Small intestine (tissue), 7 donors: ENCODE results near the gene IREB2. TPM values are rescaled to one million over a fixed set of nuclear protein-coding genes. Genes with fewer than 3 reads are reported as not detected.
A peak's percentile ranks its signal among the peaks of the same experiment; 100 is the strongest.

Experiments used
- DNase-seq, 2 donors: peaks; one replicate each; pipeline versions ENCODE4 v3.0.0 to v3.0.0-alpha.2; 2013
- FAIRE-seq: peaks from 2 replicates; lab custom pipeline; 2012; peaks lifted over from hg19 to GRCh38; lab: Jason Lieb, UNC
- H3K27ac ChIP-seq, 3 donors: one replicate each; pipeline ENCODE4 v1.5.1; 2013; ENCODE audit warnings: low read length in 2 of 3, mild to moderate bottlenecking in 2 of 3, control low read depth in 1 of 3, inconsistent platforms in 1 of 3, low read depth in 1 of 3, moderate library complexity in 1 of 3
- H3K27me3 ChIP-seq, 3 donors: one replicate each; pipeline ENCODE4 v1.6.1; 2013; ENCODE audit warnings: low read length in 3 of 3, inconsistent platforms in 1 of 3; ENCODE audit not compliant: control insufficient read depth in 3 of 3, insufficient read depth in 3 of 3
- H3K36me3 ChIP-seq, 3 donors: one replicate each; pipeline ENCODE4 v1.6.1; 2013; ENCODE audit warnings: low read length in 3 of 3, inconsistent platforms in 1 of 3, low read depth in 1 of 3, mild to moderate bottlenecking in 1 of 3, moderate library complexity in 1 of 3; ENCODE audit not compliant: control insufficient read depth in 3 of 3, insufficient read depth in 2 of 3
- H3K4me1 ChIP-seq, 3 donors: one replicate each; pipeline ENCODE4 v1.6.1; 2013; ENCODE audit warnings: low read length in 2 of 3, inconsistent platforms in 1 of 3, low read depth in 1 of 3, mild to moderate bottlenecking in 1 of 3, moderate library complexity in 1 of 3; ENCODE audit not compliant: control insufficient read depth in 3 of 3, insufficient read depth in 2 of 3
- H3K4me3 ChIP-seq, 3 donors: one replicate each; pipeline ENCODE4 v1.5.1; 2013; ENCODE audit warnings: low read length in 3 of 3, control low read depth in 1 of 3, inconsistent platforms in 1 of 3, low read depth in 1 of 3, mild to moderate bottlenecking in 1 of 3, moderate library complexity in 1 of 3
- H3K9me3 ChIP-seq, 2 donors: one replicate each; pipeline ENCODE4 v1.6.1; 2013; ENCODE audit warnings: low read depth in 1 of 2, low read length in 1 of 2; ENCODE audit not compliant: control insufficient read depth in 2 of 2, insufficient read depth in 1 of 2
- whole genome bisulfite sequencing, 3 donors: extraction: QIAGEN DNeasy Blood & Tissue Kit; methylation state at CpG; one replicate each; pipeline ENCODE4 v1.1.7; 2013; 5-methylcytosine and 5-hydroxymethylcytosine counted together
- polyA plus RNA-seq, 4 donors: library from polyadenylated mRNA; stranded (reverse) in 3 of 4; unstranded in 1 of 4; fragments of 200-250 nt in 3 of 4; fragments of 120-200 nt in 1 of 4; gene quantifications; one replicate each; pipeline versions ENCODE4 v1.2.1 to v1.2.3, GENCODE V29; 2013
- donor health status: healthy with polysubstance abuse.
- donor health status: control.
- donor health status: control.
- donor health status: Bipolar disorder and iron deficiency.
- donor health status: healthy.

The IREB2 gene
- polyA plus RNA-seq, 4 donors = 12.4 to 63.6 (median 15.3) TPM

- no peaks in the 10 kb centered on the region for H3K9me3 ChIP-seq
- H3K27me3 ChIP-seq = no peaks in the 10 kb centered on the region
- FAIRE-seq (no peak), DNase-seq (peak; percentile 91 to 96)
- peaks cover 0 to 2% (median 2%) of the 10 kb centered on the region in 3 donors for H3K4me1 ChIP-seq
- H3K27ac ChIP-seq = peak within 1 kb of the TSS; percentile 87 to 98 (median 97)
- H3K36me3 ChIP-seq = peaks cover 0 to 12% (median 7%) of the 10 kb centered on the region in 3 donors
- peak within 1 kb of the TSS; percentile 83 to 94 (median 92) for H3K4me3 ChIP-seq
- WGBS, 3 donors = 0% methylated on average over 53 to 56 of the region's 56 CpGs
These were observed 102.3 kb downstream of the IREB2 start, which contains the start of gene PSMA4 for GRCh38 chr15:78540141-78540870. Gene PSMA4 (plus strand): TSS chr15:78540444. CDS start chr15:78541928, 1,484 bp downstream.

DNA sequence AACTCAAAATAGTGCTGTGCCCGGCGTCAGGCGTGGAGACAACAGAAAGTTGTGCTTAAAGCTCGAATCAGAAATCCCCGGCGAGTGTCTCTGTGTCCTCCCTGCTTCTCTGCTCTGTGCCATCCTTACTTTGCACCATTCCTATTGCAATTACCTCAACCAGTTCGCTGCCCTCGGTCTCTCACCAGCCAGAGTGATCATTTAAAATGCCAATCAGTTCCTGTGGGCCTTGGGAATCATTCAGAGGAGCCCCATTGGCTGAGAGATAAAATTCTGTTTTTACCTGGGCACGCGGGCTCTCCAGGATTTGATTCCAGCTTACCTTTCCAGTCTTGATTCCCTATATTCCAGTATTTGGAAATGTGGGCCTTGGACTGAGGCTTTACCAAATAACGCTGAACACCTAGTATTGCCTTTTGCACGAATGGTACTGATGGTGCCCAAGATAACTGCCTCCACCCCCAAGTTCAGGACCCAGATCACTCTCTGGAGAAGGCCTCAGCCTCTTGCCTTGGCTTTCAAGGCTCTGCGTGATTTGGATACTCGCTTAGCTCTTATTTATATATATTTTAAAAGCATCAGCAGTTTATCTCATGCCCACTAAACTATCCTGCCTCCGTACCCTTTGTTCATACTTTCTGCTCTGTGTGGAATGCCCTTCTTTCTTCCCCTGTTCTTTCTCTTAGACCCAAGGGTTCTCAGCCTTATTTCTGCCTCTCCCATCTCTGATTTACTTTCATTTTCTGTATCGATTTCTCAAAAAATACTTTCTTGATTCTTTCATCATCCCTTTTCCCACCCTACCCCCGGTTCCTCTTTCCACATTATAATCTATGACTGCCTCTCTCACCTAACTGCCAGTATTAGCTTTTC lies 103.1 kb downstream of the IREB2 start:
- peak overlapping the region; percentile 87 to 98 (median 97) for H3K27ac ChIP-seq
- DNase-seq = peak; percentile 27 to 33
- WGBS, 3 donors = 1 to 2% (median 1%) methylated on average over 17 of the region's 17 CpGs
- H3K27me3 ChIP-seq = no peaks in the 10 kb centered on the region
- peaks cover 7 to 15% (median 11%) of the 10 kb centered on the region in 3 donors for H3K36me3 ChIP-seq
- H3K4me1 ChIP-seq = peaks cover 0 to 2% (median 2%) of the 10 kb centered on the region in 3 donors
- H3K9me3 ChIP-seq = no peaks in the 10 kb centered on the region
- no peak for FAIRE-seq
- H3K4me3 ChIP-seq = peak overlapping the region; percentile 83 to 94 (median 92)

DNA sequence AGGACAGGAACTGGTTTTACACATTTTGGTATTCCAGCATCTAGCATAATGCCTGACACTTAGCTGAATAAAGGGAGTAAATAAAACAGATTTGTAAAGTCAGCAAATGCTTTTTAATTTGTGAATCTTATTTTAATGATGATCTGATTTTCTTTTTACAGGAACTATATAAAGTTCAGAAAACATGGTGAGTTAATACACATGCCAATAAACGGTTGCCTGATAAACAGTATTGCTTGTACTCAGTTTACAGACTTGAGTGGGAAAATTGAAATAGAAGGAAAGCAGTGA lies 103.7 kb downstream of the IREB2 start:
- FAIRE-seq (no peak), DNase-seq (no peak)
- H3K27me3 ChIP-seq = no peaks in the 10 kb centered on the region
- H3K36me3 ChIP-seq = peaks cover 8 to 19% (median 12%) of the 10 kb centered on the region in 3 donors
- peak overlapping the region in 2 of 3 donors; percentile 9 to 13 for H3K27ac ChIP-seq
- H3K4me3 ChIP-seq = peak overlapping the region; percentile 83 to 94 (median 92)
- H3K4me1 ChIP-seq = peaks cover 0 to 2% (median 2%) of the 10 kb centered on the region in 3 donors
- no peaks in the 10 kb centered on the region for H3K9me3 ChIP-seq
- WGBS, 3 donors = 2 to 21% (median 8%) methylated on average over 1 of the region's 1 CpG

GRCh38 chr15:78542647-78543046 lies 104.6 kb downstream of the IREB2 start:
- no peaks in the 10 kb centered on the region for H3K27me3 ChIP-seq
- peaks cover 9 to 25% (median 16%) of the 10 kb centered on the region in 3 donors for H3K36me3 ChIP-seq
- DNase-seq = no peak
- no peak overlapping the region for H3K4me3 ChIP-seq
- FAIRE-seq = no peak
- WGBS, 3 donors = 91 to 95% (median 93%) methylated on average over 3 of the region's 3 CpGs
- no peaks in the 10 kb centered on the region for H3K9me3 ChIP-seq
- no peak overlapping the region for H3K27ac ChIP-seq
- peaks cover 0 to 2% (median 2%) of the 10 kb centered on the region in 3 donors for H3K4me1 ChIP-seq

- no peaks in the 10 kb centered on the region for H3K9me3 ChIP-seq
- H3K4me3 ChIP-seq = no peak overlapping the region
- H3K4me1 ChIP-seq = no peaks in the 10 kb centered on the region
- FAIRE-seq (no peak), DNase-seq (no peak)
- no peak overlapping the region for H3K27ac ChIP-seq
- peaks cover 19 to 27% (median 24%) of the 10 kb centered on the region in 3 donors for H3K36me3 ChIP-seq
- no peaks in the 10 kb centered on the region for H3K27me3 ChIP-seq
- WGBS, 3 donors = 78 to 90% (median 85%) methylated on average over 6 of the region's 6 CpGs
These were observed 112.2 kb downstream of the IREB2 start for GRCh38 chr15:78550194-78550593.

DNA sequence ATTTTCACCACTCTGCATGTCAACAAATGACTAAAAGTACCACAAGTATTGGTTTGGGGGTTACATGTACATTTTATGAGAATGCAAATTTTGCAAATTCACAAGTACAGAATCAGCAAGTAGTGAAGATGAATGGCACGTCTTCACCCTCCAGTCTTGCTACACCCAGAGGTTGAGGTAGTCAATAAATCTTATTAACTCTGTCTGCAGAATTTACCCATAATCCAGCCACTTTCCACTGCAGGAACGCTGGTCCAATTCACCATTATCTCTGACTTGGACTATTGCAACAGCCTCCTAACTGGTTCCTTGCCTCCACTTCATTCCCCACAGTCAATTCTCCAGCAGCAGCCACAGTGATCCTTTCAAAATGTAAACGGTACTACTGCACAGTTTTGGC lies 112.8 kb downstream of the IREB2 start:
- H3K27ac ChIP-seq = no peak overlapping the region
- 61 to 73% (median 67%) methylated on average over 3 of the region's 3 CpGs for WGBS, 3 donors
- DNase-seq = no peak
- no peaks in the 10 kb centered on the region for H3K4me1 ChIP-seq
- no peaks in the 10 kb centered on the region for H3K9me3 ChIP-seq
- no peak overlapping the region for H3K4me3 ChIP-seq
- no peak for FAIRE-seq
- H3K36me3 ChIP-seq = peaks cover 19 to 27% (median 20%) of the 10 kb centered on the region in 3 donors
- no peaks in the 10 kb centered on the region for H3K27me3 ChIP-seq

Other genes with a start within 250 kb of the IREB2 start
- under 1 TPM; 0.54 to 0.67 (median 0.55) TPM for gene ACSBG1, start 203.7 kb upstream of the IREB2 start, polyA plus RNA-seq
- gene DNAJA4, start 173.7 kb upstream of the IREB2 start, polyA plus RNA-seq = 10 to 100 TPM; 10.7 to 24.3 (median 15.0) TPM
- gene SKIC8, start 138.6 kb upstream of the IREB2 start, polyA plus RNA-seq = 10 to 100 TPM; 45.9 to 68.0 (median 58.6) TPM
- gene CRABP1, start 97.9 kb upstream of the IREB2 start, polyA plus RNA-seq = 10 to 100 TPM in 2 of 4 donors, not detected in 2; 10.4 to 16.0 TPM
- gene HYKK, start 69.4 kb downstream of the IREB2 start, polyA plus RNA-seq = 10 to 100 TPM in 2 of 4 donors, 1 to 10 TPM in 2; 6.8 to 12.4 (median 9.8) TPM
- gene PSMA4, start 102.2 kb downstream of the IREB2 start, polyA plus RNA-seq = 100 to 1,000 TPM; 221 to 348 (median 300) TPM
- gene CHRNA5, start 127.3 kb downstream of the IREB2 start, polyA plus RNA-seq = 1 to 10 TPM in 1 of 4 donors, under 1 TPM in 3; 0.67 to 9.8 (median 0.82) TPM
- 1 to 10 TPM in 2 of 4 donors, not detected in 2; 2.2 to 7.3 TPM for gene CHRNA3, start 182.8 kb downstream of the IREB2 start, polyA plus RNA-seq
- gene CHRNB4, start 203.0 kb downstream of the IREB2 start, polyA plus RNA-seq = 1 to 10 TPM in 1 of 4 donors, under 1 TPM in 1, not detected in 2; 0.43 to 1.4 TPM